NCI-H2107 treated with DMSO at 0.1 percent for 48 hours (cell line): ENCODE measurements around the gene LRRC74B.
"Not testable (repeated sequence)": the region's sequence is repeated elsewhere in the genome, so short reads cannot be mapped to it uniquely, and the experiment has no call there.

Source experiments
- DNase-seq: peaks from one replicate; lab custom pipeline; 2025; ENCODE audit not compliant: unreplicated experiment; lab: John Stamatoyannopoulos, UW

LRRC74B gene, protein sequence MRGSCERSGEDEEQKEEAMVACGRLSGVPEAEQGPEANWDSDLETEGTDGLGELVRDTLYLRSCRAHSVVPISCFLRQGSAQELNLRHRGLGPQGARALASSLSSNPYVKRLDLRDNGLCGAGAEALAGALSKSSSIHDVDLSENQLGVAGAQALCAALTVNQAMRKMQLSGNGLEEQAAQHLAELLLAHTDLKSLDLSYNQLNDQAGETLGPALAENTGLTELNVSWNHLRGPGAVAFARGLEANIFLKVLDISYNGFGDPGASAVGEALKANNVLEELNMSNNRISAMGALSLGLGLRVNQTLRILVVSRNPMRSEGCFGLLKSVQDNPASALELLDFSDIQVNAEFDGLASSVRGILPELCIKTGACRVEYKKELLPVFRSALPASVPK

DNA sequence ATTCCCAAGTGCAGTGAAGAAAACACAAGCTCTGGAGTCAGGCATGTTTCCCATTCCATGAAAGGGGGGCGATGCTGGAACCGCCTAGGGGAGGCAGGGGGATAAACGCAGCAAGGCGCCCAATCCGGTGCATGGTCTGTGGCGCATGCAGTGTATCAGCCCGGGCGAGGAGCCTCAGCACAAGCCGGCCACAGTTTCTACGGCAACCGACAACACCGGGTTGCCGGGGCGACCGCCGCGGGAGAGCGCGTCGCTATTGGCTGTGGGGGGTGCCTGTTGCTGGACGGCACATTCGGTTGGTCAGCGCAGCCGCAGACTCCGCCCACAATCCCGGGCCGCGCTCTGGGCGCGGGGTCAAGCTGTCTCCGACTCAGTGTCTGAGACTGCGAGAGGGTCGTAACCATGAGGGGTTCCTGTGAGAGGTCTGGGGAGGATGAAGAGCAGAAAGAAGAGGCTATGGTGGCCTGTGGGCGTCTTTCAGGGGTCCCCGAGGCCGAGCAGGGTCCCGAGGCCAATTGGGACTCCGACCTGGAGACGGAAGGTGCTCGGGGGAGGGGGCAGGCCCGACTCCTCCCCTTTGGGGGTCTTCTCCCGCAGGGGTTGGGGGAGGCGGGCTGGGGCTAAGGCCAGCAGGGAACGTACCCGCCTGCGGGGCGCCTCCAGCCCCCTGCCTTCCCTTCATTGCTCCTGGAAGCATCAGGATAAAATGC lies at the start of gene LRRC74B:
Gene LRRC74B, plus strand, starts transcription at position 362 of the 710 bp plus-strand sequence. Its CDS starts 41 bp downstream, at position 403.
- DNase-seq = peak; percentile 54

DNA sequence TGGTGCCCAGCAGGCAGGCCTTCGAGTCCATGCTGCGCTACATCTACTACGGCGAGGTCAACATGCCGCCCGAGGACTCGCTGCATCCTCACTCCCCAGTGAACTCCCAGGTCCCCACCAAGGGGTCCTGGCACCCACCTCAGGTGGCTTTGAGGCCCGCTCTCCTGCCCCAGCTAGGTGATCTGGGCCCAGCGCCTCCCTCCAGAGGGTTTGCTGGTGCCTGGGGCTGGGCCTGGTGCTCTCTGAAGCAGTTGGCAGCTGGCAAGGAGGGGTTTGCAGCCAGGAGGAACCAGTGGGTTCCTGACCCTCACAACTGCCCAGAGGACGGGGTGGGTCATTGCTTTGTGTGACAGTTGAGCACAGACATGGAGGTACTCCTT lies 49.7 kb upstream of the LRRC74B start:
- no peak for DNase-seq

DNA sequence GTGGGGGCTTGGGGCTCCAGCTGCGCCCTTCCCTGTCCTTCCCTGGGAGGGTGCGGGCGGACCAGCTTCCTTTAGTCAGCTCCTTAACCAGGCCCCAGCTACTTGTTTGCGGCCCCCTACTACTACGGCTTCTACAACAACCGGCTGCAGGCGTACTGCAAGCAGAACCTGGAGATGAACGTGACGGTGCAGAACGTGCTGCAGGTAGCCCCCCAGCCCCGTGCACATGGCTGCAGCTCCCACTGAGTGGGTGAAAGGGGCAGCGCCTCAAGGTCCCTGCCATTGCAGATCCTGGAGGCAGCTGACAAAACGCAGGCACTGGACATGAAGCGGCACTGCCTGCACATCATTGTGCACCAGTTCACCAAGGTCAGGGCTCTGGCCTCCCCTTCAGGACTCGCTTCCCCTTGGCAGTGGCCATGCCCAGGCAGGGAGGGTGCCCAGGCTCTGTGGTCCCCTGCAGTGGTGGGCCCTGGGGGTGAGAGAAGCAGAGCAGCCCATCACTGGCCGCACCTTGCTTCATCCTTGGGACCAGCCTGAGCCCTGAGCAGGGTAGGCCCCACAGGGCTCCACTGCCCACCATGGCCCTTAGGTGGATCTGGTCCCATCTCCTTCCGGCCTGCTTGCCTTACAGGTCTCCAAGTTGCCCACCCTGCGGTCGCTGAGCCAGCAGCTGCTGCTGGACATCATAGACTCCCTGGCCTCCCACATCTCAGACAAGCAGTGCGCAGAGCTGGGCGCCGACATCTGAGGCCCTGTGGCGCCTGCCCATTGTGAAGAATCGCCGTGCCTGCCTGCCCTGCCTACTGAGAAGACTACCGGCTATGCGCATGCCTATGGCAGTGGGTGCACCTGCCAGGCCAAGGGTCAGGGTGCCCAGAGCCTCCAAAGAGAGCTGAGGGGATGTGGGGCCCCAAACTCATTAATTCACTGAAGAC lies 48.9 kb upstream of the LRRC74B start:
- no peak for DNase-seq

DNA sequence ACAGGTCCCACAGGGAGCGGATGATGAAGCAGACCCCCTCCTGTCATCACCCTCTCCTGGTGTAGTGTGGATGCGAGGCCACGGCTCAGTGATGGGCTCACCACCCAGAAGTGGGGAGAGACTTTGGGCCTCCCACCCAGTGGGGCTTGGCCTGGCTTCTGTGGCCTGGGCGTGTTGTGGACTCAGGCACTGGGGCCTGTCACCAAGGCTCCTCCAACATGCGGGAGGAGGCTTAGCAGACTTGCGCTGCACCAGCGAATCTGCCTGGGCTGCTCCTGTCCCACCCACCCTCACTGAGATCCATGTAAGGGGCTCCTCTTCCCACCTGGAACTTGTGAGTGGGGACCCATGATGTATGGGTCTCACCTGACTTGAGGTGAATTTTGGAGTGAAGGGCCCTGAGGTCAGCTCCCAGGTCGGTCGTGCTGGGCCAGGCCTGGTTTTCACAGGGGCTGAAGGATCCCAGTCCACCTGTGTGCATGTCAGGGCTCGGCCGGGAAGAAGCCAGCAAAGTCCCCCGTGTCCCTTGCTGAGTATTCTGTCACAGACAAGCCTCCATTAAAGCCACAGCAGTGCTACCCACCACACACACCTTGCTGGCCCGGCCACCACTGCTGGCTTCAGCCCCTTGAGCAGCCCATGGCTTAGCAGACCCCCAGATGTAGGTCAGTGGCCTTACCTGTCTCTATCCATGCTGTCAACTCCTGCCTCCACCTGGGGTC lies 48.0 kb upstream of the LRRC74B start:
- DNase-seq = no peak

DNA sequence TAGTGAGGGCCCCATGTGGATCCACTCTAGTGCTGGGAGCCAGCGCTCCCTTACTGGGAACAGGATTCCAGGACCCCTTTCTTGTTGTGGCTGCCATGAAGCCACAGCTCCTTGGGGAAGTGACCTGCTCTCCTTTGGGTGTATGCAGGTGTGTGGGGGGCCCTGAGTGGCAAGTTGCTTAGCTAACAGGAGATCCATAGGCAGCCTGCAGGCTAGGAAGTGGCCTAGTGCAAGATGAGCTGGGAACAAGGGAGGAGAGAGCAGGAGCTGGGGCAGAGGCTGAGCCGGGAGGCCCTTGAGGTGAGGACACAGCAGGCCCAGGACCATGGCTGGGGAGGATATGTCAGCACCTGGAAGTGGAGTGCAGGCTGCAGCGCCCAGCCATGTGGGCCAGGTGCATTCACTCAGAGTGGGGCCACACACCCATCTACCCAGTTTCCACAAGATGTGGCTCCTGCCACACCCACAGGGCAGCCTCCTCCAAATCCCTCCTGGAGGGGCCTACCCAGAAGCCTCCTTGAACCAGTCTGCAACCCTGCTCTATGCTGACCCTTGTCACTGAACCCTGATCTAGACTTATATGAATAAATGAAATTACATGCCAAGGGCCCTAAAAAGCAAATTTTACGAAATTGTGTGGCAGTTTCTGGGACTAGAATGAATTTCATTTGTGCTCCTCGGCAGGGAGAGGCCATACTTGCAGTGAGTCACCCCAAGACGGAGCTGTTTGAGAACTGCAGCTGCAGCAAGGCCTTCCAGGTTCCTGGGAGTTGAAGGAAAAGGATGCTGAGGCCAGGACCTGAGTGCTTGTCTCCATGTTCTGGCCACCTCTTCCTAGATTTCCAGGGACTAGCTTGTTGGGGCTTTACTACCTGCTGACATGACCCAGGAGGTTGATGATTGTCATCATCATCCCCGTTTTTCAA lies 47.1 kb upstream of the LRRC74B start:
- no peak for DNase-seq

DNA sequence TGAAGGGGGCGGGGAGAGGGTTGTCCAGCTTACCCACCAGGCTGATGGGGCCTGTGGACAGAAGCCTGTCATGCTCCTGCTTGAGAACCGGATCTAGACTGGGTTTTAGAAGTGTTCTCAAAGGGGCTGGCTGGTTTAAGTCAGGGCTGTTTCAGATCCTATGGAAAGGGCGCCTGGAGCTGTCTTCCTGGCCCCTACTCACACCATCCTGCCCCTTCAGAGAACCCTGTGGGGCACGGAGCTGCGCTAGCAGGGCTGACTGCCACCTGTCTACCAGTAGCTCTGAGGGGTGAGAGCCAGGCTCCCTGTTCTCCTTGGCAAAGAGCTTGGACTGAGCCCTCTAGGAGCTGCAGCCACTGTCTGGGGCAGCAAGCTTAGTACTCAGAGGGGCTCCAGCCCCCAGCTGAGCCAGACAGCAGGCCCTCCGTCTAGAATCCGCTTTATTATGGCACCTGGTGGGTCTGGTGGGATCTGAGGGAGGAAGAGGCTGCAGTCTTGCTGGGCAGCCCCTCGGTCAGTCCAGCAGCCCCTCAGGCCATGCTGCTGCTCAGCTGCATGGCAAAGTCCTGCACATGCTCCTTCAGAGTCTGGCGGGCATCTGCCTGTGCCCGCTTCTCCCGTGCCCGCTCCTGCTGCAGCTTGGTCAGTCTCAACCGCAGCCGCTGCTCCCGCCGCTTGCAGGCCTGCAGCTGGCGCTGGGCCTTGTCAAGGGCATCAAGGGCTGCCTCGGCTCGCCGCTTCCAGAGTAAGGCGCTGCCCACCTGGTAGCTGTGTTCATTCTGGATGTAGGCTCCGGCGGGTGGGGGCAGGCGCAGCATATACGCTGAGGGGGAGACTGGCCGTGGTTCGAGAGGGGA lies 46.2 kb upstream of the LRRC74B start:
- no peak for DNase-seq

DNA sequence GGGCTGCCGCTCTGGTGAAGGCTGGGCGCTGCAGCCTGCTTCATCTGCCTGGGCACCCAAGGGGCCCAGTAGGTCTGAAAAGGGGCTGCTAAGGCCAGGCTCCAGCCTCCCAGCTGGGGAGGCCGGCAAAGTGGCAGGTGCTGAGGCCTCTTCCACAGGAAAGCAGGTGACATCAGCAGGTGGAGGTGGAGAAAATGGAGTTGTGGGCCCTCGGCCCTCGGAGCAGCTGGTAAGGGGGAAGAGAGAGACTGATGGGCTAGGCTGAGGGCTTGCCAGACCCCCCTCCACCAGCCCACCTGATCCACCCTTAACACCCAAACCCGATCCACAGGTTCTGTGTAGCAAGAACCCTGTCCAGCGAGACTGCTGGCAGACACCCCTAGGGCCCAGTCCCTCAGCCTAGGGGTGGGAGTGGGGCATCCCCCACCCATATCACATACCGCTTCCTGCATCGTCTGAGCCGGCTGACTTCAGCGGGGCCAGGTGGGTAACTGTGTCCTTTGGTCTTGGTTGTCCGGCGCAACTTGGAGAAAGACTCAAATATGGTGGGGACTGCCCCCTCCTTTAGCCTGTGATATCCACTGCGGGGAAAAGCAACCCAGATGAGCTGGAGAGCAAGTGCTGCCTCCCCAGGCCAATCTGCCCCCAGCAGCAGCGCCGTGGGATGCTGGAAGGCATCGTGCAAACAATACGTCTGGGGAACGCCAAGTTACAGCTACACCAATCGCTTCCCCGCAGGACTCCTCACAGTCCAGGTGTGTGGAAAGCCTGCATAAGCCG lies 45.3 kb upstream of the LRRC74B start:
- no peak for DNase-seq

DNA sequence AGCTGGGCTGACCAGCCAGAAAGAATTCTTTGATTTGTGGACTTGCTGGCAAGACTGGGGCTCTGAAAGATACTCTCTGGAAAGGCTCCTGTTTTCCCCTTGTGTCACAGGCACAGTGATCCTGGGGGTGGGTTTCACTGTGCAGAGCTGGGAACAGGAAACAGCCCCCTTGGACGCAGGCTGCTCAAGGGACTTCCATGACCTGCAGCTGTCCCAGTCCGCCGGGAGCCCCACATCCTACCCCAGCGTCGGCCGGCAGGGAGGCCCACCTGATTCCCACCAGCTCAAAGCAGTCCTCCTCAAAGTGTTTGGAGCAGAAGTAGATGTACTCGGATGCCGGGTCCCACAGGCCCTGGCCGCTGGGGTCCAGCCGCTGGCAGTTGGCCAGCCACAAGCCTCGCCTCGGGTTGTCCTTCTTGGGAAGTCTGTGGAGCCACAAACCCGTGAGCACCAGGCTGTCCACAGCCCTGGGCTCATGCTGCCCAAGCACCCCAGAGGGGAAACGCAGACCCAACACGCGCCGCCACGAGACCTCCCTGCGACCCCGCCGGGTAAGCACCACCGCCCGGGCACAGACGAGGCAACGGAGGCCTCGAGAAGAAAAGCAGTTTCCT lies 44.7 kb upstream of the LRRC74B start:
- DNase-seq = no peak

DNA sequence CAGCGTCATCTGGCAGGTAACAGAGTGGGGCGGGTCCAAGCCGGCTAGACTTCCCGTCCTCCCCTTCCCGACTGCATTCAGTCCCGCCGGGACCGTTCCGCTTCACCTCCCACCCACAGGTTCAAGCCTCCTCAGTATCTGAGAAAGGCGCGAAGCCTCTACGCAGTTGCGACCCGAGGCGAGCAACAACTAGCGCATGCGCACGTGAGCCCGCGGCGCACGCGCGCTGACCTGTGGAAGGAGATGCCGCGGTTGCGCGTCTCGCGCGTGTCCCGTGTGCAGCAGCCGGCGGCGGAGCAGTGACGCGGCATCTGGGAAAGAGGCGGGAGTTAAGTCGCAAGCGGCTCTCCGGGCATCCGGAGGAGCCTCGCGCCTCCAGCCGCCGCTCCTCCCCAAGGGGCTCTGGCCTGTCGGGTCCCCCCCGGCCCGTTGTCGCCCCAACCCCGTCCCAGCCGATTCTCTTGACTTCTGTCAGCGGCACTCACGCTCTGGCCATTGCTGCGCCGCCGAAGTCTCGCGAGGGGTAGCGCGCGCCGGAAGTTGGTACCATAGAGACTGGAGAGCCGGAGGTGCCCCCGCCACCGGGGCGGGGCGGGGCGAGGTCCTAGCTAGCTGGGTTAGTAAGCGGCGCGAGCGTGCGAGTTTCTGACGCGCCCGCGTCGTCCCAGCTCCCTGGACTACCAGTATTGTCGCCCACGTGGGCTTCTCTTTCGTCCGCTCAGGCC lies 44.0 kb upstream of the LRRC74B start, which contains the start of gene THAP7:
Gene THAP7, minus strand, starts transcription at position 518 of the 725 bp plus-strand sequence. Its CDS starts 207 bp downstream, at position 311.
- peak; percentile 83 for DNase-seq

DNA sequence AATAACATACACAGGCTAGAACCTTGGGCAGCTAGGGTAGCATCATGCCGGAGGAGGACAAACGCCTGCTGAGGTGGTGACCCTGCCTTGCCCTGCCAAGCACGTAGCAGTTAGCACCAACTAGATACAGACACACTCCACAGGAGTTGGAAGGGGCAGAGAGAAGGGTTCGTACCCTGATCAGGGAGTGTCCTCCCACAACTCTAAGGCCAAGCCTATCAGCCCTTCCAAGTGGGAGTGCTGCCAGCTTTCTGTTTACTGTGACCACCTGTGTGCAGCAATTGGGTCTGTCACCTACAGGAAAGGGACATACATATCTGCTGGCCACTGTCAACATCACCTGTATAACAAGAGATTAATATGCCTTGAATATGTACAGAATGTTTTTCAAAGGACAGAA lies 42.0 kb upstream of the LRRC74B start:
- no peak for DNase-seq

DNA sequence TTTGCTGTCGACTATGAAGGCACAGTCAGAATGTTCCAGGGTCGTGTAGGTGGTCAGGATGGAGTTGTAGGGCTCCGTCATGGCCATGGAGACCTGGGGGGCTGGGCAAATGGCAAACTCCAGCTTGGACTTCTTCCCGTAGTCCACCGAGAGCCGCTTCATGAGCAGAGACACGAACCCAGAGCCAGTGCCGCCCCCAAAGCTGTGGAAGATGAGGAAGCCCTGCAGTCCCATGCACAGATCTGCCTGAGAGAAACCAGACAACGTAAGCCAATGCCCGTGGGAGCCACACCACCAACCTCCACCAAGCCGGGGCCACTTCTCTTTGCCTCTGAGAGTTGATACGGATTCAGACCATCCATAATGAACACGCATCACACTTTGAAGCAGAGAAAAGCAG lies 36.5 kb upstream of the LRRC74B start:
- DNase-seq = not testable (repeated sequence)

DNA sequence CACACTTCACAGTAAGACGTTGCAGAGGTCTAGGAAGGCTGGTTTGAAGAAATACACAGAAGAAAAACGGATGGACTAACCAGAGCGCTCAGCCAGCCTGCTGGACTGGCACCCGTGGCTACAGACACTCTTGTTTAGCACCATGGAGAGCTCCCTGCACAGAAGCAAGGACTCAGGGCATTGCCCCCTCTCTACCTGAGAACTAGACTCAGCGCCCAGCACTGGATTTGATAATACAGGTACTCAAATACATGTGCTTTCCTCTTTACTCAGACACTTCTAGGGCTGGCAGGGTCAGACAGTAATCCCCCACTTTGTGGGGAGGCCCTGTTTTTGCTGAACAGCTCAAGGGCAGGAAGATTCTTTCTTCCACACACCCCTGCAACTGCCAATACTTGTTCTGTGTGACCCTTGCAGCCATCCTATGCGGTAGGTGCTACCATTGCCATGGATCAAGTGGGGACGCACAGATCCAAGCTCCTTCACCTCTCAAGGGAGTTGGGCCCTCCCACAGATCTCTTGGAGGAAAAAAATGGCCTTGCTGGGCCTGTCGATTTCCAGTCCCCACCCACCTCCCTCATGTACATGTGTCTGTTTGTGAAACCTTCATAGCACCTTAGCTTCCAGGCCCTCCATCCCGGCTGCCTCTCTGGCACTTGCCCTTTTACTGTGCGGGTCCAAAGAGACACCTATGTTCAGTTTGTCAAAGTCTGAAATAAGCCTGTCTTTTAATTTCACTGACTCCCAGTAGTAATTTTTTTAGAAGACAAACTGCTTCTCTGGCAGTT lies 35.9 kb upstream of the LRRC74B start:
- DNase-seq = no peak

DNA sequence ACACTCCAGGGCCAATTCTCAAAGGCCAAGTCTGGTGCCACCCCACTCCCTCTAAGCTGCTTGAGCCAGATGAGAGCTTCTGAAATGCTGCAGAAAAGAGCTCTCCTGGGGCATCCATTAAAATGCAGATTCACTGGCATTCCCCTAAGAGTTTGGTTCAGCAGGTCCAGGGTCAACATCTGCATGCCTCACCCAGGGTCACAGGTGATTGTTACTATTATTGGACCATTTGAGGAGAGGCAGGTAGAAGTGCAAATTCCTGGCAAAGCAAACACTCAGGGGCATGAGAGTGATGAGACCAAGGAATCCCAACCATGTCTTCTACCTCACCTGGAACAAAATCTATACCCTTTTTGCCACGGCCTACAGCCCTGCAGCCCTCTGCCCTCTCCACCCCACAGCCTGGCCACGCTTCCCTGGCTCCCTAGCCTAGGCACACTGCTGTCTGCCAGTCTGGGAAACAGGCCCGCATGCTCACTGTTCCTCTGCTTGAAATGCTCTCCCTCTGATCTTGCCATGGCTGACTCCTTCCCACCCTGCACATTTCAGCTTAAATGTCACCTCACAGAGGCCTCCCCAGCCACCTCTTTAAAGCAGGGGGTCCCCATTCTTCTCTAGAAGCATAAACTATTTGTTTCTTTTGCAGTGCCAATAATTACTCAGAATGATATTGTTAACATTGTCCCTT lies 35.2 kb upstream of the LRRC74B start:
- DNase-seq = no peak

DNA sequence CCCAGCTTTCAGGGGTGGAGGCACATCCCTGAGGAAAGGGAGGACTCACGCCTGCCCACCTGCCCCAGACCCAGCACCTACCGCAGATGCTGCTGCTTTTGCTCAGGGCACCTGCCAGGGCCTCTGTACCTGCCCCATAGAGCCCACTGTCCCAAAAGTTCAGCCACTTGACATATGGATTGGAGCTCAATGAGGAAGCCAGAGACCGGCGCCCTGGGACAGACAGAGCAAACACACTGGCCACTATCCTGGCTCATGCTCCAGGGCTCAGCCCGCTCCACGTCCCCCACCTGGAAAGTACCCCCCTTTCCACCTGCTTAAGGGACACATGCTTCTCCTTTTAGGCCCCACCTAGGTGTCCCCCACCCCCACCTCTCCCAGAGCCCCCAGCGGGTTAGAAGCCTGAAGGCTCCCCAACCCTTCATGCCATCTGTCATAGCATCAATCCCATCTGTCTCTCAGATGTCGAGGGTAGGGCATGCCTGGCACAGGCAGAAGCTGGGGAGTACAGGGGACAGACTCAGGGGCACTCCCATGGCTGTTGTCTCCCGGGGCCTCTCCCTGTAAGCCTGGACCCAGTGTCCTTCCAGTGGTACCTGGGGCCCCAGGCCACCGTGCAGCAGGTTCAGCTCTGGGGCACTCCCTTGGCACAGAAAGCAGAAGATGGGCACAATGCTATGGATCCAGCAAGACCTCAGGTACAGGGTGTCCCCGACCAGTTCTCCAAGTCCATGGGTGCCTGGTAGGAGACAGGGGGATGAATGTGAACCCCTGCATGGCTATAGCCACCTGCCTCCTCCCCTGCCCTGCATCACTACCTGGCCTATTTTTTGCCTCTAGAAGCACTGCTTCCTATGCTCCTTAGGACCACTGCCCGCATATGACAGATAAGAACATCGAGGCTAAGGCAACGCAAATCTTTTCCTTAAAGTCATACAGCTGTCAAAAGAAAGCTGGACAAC lies 33.0 kb upstream of the LRRC74B start:
- no peak for DNase-seq
